NCI-H510A (cell line): Measurements from ENCODE around the gene HID1.
A peak's percentile ranks its signal among the peaks of the same experiment; 100 is the strongest.

Source experiments
- DNase-seq: peaks from one replicate; lab custom pipeline; 2025; lab: John Stamatoyannopoulos, UW

Gene HID1

DNA sequence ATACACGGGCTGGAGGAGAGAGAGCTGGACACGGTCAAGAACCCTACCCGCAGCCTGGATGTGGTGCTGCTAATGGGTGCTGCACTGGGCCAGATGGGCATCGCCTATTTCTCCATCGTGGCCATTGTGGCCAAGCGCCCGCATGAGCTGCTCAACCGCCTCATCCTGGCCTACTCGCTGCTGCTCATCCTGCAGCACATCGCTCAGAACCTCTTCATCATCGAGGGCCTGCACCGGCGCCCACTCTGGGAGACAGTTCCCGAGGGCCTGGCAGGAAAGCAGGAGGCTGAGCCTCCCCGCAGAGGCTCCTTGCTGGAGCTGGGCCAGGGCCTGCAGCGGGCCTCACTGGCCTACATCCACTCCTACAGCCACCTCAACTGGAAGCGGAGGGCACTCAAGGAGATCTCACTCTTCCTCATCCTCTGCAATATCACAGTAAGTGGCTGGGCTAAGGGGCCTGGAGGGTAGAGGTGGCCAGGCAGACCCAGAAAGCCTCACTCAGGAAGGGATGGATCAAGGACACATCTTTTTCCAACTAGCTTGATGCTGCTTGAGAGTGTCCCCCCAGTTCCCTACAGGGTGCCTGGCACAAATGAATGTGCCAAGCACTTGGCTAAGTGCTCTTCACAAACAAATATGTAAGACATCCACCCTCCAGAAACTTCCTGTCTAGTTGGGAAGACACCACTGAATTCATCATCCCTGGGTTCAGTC lies 25.4 kb downstream of the HID1 start:
- no peak for DNase-seq

DNA sequence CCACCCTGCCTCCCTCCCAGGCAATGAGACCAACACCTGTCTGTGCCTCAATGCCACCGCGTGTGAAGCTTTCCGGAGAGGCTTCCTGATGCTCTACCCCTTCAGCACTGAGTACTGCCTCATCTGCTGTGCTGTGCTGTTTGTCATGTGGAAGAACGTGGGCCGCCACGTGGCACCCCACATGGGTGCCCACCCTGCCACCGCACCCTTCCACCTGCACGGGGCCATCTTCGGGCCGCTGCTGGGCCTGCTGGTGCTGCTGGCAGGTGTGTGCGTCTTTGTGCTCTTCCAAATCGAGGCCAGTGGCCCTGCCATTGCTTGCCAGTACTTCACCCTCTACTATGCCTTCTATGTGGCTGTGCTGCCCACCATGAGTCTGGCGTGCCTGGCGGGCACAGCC lies 25.9 kb downstream of the HID1 start:
- DNase-seq, result no peak

DNA sequence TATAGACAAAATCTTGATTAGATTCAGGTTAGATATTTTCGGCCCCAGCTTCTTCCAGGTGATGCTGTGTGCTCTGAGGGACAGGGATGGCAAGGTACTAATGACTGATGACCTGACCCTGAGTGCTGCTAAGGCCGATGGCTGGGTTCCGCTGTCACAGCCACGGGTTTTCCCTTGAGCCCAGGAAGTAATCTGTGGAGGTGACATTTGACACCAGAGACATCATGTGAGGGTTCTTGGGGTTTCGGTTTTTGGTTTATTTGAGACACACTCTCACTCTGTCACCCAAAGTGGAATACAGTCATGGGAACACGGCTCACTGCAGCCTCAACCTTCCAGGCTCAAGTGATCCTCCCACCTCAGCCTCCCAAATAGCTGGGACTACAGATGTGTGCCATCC lies 27.0 kb downstream of the HID1 start:
- no peak for DNase-seq

DNA sequence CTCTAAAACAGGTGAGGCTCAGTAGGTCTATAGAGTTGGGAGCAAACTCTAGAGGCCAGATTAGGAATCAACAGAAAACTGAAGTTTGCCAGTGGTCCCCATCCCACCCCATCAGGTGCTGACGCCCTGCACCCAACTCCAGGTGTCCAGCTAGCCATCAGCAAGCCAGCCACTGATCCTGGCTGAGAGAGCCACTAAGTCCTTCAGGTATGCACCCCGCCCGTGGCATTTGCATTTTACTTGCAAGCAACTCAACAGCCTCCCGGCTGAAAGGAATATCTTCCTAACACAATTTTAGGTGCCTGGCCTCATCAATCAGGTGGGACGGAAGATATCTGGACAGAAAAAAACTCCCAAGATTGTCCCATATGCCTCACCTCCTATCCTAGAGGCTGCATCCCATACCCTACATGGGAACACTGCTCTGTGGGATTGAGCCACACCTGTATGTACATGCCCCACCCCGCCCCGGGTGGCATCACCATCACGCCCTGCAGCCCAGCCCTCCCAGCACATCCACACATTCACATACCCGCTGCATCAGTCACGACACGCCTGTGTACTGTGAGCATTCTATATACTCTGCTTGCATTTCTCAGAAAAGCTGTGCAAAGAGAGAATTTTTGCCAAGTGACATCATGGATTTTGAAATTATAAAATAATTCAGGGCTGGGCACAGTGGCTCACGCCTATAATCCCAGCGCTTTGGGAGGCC lies 28.6 kb downstream of the HID1 start:
- no peak for DNase-seq

DNA sequence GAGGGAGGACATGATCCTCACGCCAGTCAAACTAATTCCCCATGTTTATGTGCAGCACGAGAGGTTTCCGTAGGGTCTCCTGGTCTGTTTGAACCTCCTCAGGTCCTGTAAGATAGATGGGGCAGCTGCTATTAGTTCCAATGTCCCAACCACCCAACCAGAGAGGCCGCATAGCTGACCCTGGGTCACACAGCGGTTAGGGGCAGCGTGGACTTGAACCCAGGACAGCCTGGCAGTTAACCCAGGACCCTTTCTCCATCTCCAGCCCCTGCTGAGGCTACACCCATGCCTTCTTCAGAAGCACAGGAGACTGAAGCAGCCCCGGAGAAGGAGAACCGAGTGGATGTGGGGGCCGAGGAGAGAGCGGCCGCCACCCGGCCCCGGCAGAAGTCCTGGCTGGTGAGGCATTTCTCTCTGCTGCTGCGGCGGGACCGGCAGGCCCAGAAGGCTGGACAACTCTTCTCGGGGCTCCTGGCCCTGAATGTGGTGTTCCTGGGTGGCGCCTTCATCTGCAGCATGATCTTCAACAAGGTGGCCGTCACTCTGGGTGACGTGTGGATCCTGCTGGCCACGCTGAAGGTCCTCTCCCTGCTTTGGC lies 31.3 kb downstream of the HID1 start:
- DNase-seq, result no peak

DNA sequence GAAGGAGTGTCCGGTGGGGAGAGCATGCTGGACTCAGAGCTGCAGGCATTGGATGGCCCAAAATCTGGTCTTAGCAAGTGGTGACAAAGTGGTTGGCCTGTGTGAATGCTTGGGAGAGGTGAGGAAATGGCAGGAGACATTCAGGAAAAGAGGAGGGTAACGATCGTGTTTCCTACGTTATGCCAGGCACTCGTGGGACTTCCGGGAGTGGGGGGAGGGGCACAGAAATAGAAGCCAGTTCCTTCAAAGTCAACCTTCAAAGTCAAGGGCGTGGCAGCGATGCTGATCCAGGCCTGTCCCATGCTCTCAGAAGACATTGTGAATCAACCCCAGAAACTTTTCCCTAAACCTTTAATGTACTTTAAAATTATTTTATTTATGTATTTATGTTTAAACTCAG lies 33.0 kb downstream of the HID1 start:
- DNase-seq, result no peak

DNA sequence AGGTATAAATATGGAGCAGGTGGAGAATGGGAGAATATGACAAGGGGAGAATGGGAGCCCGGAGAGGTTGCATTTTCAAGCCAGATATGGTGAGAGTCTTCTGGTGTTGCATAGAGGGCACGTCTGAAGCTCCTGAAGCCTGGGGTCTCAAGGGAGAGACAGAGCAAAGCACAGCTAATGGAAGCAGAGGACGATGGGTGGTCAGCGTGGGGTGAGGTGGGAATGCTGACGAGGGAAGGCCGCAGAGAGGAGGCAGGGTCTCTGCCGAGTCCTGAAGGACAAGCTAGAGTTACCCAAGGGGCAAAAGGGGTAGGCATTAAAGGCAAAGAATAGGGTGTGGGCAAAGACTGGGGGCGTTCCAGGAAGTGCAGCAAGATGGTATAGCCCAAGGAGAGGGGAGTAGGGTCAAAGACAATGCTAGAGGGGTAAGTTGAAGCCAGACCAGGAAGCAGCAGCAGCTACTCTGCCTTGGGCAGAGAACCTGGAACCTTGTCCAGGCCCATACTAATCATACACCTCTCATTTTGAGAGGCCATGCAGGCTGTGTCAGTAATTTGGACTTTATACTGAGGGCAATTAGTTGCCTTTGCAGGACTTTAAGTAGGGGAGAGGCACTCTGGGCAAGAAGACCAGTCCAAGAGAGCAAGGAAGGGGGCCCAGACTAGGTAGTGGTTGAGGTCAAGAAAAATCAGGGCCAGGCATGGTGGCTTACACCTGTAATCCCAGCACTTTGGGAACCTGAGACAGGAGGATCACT lies 34.2 kb downstream of the HID1 start:
- no peak for DNase-seq

DNA sequence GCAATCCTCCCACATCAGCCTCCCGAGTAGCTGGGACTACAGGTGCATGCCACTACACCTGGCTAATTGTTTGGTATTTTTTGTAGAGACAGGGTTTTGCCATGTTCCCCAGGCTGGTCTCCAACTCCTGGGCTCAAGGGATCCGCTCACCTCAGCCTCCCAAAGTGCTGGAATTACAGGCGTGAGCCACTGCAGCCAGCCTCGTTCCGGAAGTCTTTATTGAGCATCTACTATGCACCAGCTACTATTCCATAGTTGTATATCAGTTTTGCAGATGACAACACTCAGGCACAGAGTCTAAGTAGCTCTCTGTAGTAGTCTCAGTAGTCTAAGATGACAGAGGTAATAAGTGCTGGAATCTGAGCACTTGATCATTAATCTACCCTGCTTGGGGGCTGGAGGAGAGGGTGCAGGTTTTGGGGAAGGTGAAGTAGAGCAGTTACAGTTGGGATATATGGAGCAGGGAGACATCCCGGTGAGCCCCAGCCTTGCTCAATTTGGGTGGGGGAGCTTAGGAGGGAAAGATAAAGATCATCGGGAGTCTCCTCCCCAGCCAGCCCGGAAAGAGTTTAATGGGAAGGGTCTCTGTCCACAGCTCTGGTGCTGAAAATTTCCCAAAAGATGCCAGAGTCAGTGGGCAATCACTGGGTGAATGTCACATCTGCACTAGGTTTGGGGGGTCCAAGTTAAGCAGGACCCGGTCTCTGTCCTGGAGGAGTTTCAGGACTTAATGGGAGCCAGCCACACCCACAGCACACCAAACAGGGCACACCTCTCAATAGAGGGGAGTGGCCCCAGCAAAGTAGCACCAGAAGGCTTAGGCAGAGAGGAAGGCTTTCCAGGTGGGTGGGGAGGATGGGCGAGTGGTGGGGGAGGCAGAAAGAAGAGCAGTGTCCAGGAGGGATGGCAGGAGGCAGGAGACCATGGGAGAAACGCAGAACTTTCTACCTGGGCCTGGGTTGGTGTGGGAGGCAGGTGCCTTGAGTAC lies 35.2 kb downstream of the HID1 start:
- no peak for DNase-seq

DNA sequence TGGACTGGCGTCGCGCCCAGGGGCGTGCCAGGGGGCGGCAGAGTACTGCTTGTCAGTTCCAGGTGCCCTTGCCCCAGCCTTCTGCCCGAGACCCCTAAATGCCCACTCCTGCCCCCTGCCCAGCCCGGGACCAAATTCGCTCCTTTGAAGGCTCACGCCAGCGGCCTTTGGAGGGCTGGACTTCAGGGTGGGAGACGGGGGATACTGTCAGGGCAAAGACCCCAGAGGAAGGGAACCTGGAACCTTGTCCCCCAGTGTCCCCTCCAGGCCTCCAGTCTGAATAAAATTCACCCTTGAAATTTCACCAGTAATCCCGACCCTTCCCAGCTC lies 36.1 kb downstream of the HID1 start:
- no peak for DNase-seq

DNA sequence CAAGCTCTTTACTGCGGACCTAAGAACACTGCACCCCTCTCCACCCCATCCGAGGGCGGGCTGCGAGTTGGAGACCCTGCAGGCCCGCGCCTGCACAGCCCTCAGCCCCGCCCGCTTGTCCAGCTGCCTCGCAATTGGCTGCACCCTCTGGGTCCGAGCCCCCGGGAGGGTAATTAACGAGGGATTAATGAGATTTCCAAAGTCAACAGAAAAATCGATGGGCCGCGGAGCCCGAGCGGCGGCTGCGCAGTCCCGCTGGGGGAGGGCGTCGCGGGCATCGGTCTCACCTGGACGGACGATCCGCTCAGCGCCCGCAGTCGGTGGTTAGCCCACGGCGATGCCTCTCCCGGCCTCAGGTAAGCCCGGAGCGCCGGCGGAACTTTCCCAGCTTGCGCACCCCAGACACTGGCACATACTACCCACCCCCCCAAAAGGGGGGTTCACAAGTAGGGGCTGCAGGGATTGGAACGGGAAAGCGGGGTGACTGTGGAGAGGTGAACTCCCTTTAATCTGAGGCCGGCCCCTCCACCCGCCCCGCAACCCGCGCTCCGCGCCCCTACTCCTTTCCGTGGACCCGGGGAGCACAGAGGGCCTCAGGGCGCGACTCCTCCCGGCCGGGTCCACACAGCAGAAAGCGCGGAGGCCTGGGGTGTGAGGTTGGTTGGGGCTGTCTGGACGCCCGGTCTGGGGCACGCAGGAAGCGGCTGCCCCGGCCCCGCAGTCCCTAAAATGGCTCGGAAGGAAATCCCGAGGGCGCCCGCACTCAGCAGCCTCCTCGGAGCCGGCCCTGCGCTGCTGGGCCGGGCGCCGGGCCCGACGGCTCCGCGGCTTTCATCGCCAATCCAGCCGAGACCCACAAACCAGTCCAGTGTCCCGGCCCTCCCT lies 36.7 kb downstream of the HID1 start, which contains the start of gene OTOP3:
OTOP3 (plus strand) TSS at position 314 of the 885 bp plus-strand sequence; CDS start at position 338, 24 bp downstream.
- DNase-seq, result peak; percentile 24

DNA sequence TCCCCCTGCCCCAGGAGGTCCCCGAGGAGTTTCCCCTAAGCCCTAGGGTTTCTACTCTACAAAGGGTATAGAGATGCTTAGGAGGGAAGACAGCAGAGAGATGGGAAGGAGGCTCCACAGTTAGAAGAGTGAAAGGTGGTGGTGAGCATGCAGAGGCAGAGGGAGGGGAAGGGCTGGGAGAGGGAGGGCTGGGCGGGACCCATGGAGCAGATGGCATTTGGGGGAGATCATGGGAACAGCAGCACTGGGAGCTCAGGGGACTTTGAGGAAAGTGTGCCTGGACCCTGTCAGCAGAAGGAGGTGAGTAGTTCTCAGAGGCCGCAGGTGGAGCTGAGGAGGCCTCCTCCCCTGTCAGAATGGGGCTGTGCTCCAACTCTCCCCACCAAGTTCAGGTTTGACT lies 37.5 kb downstream of the HID1 start:
- DNase-seq, result no peak

DNA sequence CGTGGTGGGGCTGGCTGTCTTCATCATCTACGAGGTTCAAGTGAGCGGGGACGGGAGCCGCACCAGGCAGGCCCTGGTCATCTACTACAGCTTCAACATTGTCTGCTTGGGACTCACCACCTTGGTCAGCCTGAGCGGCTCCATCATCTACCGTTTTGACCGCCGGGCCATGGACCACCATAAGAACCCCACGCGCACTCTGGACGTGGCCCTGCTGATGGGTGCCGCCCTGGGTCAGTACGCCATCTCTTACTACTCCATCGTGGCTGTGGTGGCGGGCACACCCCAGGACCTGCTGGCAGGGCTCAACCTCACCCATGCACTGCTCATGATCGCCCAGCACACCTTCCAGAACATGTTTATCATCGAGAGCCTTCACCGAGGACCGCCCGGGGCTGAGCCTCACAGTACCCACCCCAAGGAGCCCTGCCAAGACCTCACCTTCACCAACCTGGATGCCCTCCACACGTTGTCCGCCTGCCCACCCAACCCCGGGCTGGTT lies 42.0 kb downstream of the HID1 start:
- DNase-seq, result no peak

DNA sequence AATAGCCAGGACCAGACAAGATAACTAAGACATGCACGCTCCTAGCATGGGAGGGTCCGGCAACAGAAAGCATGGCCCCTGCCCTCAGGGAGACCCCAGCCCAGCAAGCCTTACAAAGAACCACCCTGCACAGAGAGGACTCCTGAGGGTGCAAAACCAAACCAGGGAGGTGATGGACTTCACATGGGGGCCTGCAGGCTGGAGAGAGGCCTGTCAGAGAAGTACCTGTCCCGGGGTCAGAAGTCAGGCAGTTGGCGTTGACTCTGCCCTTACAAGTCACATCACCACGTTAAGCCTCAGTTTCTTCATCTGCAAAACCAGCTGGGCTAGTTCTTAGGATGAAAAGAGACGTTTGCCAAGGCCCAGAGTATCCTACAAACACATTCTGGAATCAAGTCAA lies 43.8 kb downstream of the HID1 start:
- no peak for DNase-seq

DNA sequence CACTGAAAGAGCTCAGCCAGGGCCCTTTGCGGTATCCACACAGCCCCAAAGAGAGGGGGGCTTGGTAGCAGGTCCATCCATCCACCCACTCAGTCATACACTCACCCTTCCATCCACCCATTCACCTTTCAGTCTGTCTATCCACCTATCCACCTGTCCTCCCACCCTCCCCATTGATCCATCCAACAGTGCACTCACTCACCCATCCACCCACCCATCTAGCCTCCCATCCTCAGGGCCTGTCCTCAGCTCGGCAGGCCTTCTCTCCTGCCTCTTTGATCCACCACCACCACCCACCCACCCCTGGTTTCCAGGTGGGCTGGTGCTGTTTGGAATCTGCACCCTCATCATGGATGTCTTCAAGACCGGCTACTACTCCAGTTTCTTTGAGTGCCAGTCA lies 47.3 kb downstream of the HID1 start:
- no peak for DNase-seq

DNA sequence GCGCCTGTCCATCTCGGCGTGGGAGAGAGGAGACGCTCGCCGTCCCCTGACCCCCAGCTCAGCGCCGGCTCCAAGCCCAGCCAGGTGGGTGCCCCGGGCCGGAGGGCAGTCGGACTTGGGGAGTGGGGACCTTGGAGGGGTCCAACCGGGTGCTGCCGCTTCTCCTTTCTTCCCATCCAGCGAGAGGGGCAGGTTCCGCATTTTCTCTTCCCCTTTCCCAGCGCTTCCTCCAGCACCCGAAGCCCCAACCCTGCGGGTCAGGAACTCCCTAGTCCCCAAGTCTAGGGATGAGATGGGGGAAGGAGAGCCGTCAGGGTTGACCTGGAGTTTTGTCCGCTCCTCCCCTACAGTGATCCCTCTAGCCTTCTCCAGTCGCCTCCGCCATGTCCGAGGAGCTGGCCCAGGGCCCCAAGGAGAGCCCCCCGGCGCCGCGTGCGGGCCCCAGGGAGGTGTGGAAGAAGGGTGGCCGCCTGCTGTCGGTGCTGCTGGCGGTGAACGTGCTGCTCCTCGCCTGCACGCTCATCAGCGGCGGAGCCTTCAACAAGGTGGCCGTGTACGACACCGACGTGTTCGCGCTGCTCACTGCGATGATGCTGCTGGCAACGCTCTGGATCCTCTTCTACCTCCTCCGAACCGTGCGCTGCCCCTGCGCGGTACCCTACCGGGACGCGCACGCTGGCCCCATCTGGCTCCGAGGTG lies 48.2 kb downstream of the HID1 start, which contains the start of gene OTOP2:
OTOP2 (plus strand) TSS at position 24 of the 699 bp plus-strand sequence; CDS start at position 384, 360 bp downstream.
- DNase-seq, result no peak

DNA sequence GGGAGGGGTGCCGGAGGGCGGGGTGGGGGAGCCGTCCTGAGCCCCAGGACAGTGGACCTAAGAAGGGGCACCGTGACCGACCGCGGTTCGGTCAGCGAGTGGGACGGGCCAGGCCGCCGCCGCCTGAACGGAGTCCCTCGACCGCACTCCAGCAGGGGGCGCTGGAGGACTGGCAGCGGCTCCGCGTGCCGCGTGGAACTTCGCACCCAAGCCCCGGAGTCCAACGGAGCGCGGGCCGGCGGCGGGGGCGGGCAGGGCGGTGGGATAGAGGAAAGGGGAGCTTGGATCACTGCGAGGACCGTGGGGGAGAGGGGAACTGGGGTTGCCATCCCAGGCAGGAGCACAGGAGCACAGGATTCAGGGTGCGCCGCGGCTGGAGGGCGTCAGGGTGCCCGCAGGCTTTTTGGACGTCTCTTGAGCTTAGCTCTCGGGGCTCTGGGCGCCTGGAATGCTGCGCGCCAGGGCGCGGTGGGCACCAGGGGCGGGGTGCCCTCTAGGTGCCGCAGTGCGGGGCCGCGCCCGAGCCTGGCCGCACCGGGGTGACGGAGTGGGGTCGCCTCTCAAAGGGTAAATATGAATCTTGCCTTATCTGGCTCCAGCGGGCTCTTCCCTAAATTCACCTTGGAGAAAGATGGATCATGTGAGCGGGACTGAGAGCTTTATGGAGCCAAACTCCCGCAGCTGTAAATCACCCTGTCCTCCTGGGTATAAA lies 48.9 kb downstream of the HID1 start:
- DNase-seq, result no peak

DNA sequence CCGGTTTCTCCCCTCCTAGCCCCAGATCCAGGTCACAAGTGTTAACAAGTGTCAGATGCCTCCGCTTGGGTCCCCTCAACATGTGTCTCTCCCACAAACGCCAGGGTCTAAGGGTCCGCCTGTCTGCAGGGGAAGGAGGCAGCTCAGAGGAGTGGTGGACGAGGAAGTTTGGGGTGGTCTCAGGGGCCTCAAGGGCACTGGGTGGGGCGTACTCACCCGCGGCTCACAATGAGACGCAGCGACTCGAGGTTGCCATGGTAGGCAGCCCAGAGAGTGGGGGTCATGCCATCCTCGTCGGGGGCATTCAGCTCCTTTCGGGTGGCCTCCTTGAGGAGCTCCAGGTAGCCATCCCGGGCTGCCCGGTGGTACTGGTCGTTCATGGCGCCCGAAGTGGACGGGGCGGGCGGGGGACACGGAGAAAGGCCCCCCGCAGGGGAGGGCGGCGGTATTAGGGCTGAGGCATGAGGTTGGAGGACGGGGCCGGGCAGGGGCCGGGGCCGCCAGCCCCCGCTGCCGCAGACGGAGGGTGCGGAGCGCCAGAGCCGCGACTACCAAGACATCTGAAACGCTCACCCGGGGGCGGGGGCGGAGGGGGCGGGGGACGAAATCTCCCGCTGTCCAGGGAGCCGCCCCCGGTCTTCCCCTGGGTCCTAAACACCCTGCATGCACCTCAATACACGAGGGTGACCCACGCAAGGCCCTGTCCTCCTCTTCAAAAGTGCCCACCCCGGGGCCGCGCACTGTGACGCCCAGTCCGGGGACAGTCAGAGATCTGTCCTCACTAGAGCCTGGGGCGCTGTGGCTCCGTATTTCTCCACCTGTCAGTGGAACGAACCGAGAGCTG lies 49.6 kb downstream of the HID1 start, which contains the start of gene USH1G:
USH1G (minus strand) TSS at position 562 of the 844 bp plus-strand sequence; CDS start at position 380, 182 bp downstream.
- DNase-seq, result no peak

DNA sequence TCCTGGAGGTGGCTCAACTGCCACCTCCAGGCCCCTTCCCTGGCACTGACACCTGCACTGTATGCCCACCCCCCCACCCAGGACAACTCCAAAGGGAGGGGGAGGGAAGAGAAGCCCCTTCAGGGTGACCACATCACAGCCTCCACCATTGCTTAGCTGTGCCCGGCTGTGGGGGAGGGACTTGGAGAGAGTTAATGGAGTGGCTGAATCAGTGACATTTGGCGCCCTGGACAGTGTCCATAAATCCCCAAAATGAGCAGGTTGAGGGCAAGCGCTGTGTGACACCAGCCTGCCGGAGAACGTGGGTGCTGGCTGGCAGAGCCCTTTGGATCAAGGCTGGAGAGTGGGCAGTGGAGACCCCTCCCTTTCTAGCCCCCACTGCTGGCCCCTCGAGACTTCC lies 50.4 kb downstream of the HID1 start:
- DNase-seq, result no peak
